LNCAP (cell line): ENCODE results near the gene LATS2.

ENCODE experiments used
- TF ChIP-seq, protein P1 (sequence below): fragments of 450-650 bp; IDR thresholded peaks from 2 replicates; pipeline ENCODE4 v1.5.1; 2017; ENCODE audit warnings: mild to moderate bottlenecking

Gene LATS2

GRCh38 chr13:21059641-21060337, 1.6 kb downstream of the LATS2 start:
- TF ChIP-seq, protein P1, sequence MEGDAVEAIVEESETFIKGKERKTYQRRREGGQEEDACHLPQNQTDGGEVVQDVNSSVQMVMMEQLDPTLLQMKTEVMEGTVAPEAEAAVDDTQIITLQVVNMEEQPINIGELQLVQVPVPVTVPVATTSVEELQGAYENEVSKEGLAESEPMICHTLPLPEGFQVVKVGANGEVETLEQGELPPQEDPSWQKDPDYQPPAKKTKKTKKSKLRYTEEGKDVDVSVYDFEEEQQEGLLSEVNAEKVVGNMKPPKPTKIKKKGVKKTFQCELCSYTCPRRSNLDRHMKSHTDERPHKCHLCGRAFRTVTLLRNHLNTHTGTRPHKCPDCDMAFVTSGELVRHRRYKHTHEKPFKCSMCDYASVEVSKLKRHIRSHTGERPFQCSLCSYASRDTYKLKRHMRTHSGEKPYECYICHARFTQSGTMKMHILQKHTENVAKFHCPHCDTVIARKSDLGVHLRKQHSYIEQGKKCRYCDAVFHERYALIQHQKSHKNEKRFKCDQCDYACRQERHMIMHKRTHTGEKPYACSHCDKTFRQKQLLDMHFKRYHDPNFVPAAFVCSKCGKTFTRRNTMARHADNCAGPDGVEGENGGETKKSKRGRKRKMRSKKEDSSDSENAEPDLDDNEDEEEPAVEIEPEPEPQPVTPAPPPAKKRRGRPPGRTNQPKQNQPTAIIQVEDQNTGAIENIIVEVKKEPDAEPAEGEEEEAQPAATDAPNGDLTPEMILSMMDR: no peak

DNA sequence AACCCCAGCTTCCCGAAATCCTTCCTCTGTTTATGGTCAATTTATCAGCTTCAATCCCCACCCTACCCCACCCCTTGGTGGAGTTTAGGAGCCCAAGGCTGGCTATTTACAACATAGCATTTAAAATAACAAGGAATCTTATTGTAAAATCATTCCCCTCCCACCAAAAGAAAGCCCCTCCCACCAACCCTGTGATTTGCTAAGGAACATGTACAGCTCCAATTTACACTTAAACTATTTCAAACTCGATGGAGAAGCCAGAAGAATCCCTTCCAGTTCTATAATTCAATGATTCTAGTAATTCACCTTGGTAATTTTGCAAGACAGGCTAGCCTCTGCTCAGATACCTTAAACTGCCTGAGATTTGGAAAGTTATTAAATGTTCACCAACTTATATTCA, 3.0 kb downstream of the LATS2 start:
- TF ChIP-seq, protein P1: no peak

DNA sequence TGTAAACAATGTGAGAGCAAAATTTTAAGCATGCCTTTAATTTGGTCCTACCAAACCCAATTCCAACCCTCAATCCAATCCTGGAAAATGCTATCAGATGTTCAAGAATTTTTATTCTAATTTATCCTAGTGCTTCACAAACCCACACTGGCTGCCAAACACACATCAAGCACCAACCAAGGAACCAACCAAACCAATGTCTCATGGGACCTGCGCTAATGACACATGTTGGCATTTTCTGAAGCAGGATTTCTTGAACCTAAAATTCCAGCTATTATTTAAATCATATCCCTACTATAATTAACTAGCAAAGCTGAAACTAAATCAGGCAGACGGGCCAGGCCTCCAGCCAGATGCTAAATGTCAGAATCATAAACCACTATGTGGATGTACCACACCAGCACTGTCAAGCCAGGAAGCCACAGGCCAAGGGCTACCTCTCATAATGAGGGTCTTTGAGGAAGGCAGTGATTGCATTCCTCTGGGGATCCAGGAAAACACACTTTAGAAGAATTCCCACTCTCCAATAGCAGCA, 5.8 kb downstream of the LATS2 start:
- TF ChIP-seq, protein P1: no peak

DNA sequence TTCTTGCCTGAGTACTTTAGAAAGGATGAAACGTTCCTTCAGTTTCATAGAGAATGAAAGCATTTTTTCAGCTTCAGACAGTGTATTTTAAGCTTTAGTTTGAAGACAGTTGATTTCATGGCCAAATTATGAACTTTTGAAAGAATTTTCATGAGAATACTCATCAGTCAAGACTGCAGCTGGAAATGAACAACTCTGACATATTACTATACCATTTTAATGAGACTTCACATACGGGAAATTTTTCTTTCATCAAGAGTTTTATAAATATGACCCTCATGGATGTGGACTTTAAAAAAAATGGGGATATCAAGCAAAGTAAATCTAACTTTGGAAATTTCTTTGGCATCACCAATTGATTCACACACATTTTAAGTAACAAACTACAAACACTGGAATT, 6.4 kb downstream of the LATS2 start:
- TF ChIP-seq, protein P1: no peak

DNA sequence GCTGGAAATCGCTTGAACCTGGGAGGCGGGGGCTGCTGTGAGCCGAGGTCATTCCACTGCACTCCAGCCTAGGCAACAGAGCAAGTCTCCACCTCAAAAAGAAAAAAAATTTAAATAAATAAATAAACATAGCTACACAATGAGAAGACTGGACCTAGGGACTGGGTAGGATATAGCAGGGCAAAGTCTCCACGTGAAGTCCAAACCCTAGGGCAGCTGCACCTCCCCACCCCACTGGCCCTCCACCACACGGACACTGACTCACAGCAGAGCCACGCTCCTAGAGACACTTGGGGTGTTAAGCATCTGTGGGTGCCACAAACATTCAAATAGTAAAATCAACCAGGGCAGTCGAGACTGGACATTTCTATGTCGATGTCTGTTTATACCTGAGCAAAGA, 7.1 kb downstream of the LATS2 start:
- TF ChIP-seq, protein P1: no peak

- TF ChIP-seq, protein P1: no peak
These were observed 8.2 kb downstream of the LATS2 start for GRCh38 chr13:21053231-21053630.

- TF ChIP-seq, protein P1: no peak
These were observed 9.7 kb downstream of the LATS2 start for GRCh38 chr13:21051675-21052074.
